Transverse colon (tissue), 4 donors: ENCODE results near the gene ZNF827. TPM values are rescaled to one million over a fixed set of nuclear protein-coding genes. Genes with fewer than 3 reads are reported as not detected.
A peak's percentile ranks its signal among the peaks of the same experiment; 100 is the strongest.

ENCODE experiments used
- DNase-seq: peaks from one replicate; pipeline ENCODE4 v3.0.0-alpha.2; 2019
- H3K27ac ChIP-seq, 4 donors: fragments of 200-600 bp; sonication (generic); 2 replicates each; pipeline ENCODE4 v1.5.1; 2016 to 2018; ENCODE audit warnings: inconsistent platforms in 4 of 4
- H3K27me3 ChIP-seq: fragments of 200-600 bp; sonication (generic); 2 replicates; pipeline ENCODE4 v1.5.1; 2017; ENCODE audit warnings: inconsistent platforms
- H3K36me3 ChIP-seq, 4 donors: fragments of 200-600 bp; sonication (generic); 2 replicates each; pipeline ENCODE4 v1.5.1; 2017 to 2019; ENCODE audit warnings: inconsistent platforms in 4 of 4
- H3K4me1 ChIP-seq, 4 donors: fragments of 200-600 bp; sonication (generic); 2 replicates each; pipeline ENCODE4 v1.5.1; 2017 to 2020; ENCODE audit warnings: inconsistent platforms in 4 of 4
- H3K4me3 ChIP-seq, 4 donors: fragments of 200-600 bp; sonication (generic); 1 replicate in 1 of 4; 2 replicates in 3 of 4; pipeline versions ENCODE4 v1.5.1 to v1.6.1; 2017 to 2019; ENCODE audit warnings: inconsistent platforms in 4 of 4
- H3K9me3 ChIP-seq, 2 donors: fragments of 200-600 bp; sonication (generic); 2 replicates each; pipeline ENCODE4 v1.5.1; 2017 to 2019; ENCODE audit warnings: inconsistent platforms in 2 of 2
- CTCF ChIP-seq, 5 experiments: fragments of 200-600 bp in 3 of 5; fragments of 450-650 bp in 2 of 5; sonication (generic) in 3 of 5; IDR thresholded peaks; 1 replicate in 2 of 5; 2 replicates in 3 of 5; pipeline ENCODE4 v1.5.1; 2016 to 2017; ENCODE audit warnings: antibody characterized with exemption in 5 of 5, inconsistent platforms in 3 of 5, mild to moderate bottlenecking in 2 of 5, moderate library complexity in 1 of 5
- EP300 ChIP-seq: sonication (generic); formaldehyde crosslinking; IDR thresholded peaks from one replicate; pipeline ENCODE4 v1.6.1; 2017; ENCODE audit warnings: antibody characterized with exemption, low read depth
- POLR2A ChIP-seq: fragments of 450-650 bp; IDR thresholded peaks from one replicate; pipeline ENCODE4 v1.6.1; 2016; ENCODE audit warnings: antibody characterized with exemption, mild to moderate bottlenecking, moderate library complexity
- POLR2AphosphoS5 ChIP-seq, 3 donors: sonication (generic); formaldehyde crosslinking; IDR thresholded peaks; one replicate each; pipeline ENCODE4 v1.6.1; 2016; ENCODE audit warnings: antibody characterized with exemption in 3 of 3
- WGBS, 2 donors: methylation state at CpG; one replicate each; pipeline ENCODE4 v1.1.5; 2018; ENCODE audit warnings: low coverage in 1 of 2; 5-methylcytosine and 5-hydroxymethylcytosine counted together
- in situ Hi-C, 4 donors: fragments of 200-750 bp; cut with MboI; loops; one replicate each; pipeline versions ENCODE4 v1.15.0 to v1.15.1; 2017; ENCODE audit warnings: low sequenced_read_pairs in 3 of 4, low pct_ligation_motif_present in 1 of 4, low pct_unique_long_range_greater_than_20kb in 1 of 4
- intact Hi-C: fragments of 100-400 bp; cut with DNase I; formaldehyde crosslinking; loops from one replicate; pipeline ENCODE4 v1.15.1; 2023; ENCODE audit warnings: low total_unique reads
- total RNA-seq, 4 donors: library from RNA; depleted of rRNA; stranded (reverse); fragments of >200 nt; gene quantifications; one replicate each; pipeline ENCODE4 v1.1.0, GENCODE V29; 2016

ZNF827 gene
- total RNA-seq, 4 donors from 2014 or later: 22.5 to 61.3 (median 29.2) TPM

- Histone ChIP-seq H3K9me3 (peaks cover 0 to 4% of the 10 kb centered on the region in 2 donors), H3K4me1 (no peaks in the 10 kb centered on the region), H3K36me3 (no peaks in the 10 kb centered on the region), H3K27ac (no peak overlapping the region), H3K4me3 (no peak overlapping the region), H3K27me3 (no peaks in the 10 kb centered on the region)
- intact Hi-C loops (no loop called here), in situ Hi-C loops (no loop called here)
- 56 to 64% methylated on average over 3 of the region's 3 CpGs for WGBS, 2 donors
- TF ChIP-seq CTCF (IDR thresholded peaks at IDR 0.05) (peak; percentile 63 to 72 (median 71)), POLR2A (no peak)
- peak; percentile 30 for DNase-seq
Measured at GRCh38 chr4:145956288-145956890, 17.8 kb upstream of the ZNF827 start.

DNA sequence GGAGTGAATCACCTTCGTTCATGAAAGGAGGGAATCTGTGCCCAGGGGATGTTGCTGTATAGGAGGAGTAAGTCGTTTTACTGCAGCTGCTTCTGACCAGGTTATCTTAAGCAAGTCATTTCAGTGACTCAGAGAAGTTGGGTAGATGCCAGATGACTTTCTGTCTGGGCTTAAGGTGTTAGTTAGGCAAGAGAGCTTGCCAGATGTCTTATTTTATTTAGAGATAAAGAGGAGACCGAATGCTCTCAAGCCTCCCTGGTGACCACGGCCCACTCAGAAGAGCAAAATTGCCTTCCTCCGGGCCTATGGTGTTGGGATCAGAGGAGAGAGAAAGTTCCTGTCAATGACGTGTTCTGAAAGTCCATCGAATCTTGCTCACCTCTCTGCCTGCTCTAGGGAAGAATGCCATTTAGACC, 16.3 kb upstream of the ZNF827 start:
- no peak overlapping the region for H3K27ac ChIP-seq
- H3K4me1 ChIP-seq: no peaks in the 10 kb centered on the region
- H3K27me3 ChIP-seq: no peaks in the 10 kb centered on the region
- intact Hi-C loops: no loop called here
- WGBS, 2 donors: 71 to 75% methylated on average over 1 to 7 of the region's 7 CpGs
- no peaks in the 10 kb centered on the region for H3K36me3 ChIP-seq
- in situ Hi-C loops: no loop called here
- DNase-seq: no peak
- no peak overlapping the region for H3K4me3 ChIP-seq
- peaks cover 0 to 4% of the 10 kb centered on the region in 2 donors for H3K9me3 ChIP-seq
- TF ChIP-seq POLR2A: no peak
- no peak for TF ChIP-seq POLR2AphosphoS5 (IDR thresholded peaks at IDR 0.05)
- TF ChIP-seq CTCF (IDR thresholded peaks at IDR 0.05): no peak
- TF ChIP-seq EP300: no peak

DNA sequence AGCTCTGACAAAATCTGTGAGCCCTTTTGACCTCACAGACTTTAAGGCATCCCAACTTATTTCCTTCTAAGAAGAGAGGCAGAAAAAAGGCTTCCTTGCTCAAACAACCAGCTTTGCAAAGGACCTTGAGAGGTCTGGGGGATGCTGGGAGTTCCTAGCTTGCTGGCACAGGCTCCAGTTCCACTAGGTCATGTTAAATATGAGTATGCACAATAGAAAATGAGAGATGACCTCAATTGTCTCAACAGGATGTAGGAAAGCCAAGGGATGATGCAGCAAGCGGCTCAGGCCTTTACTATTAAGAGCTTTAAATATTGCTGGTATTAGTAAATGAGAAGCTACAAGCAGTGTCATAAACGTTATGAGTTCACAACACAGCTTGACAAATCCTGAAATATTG, 13.3 kb upstream of the ZNF827 start:
- intact Hi-C loops (no loop called here), in situ Hi-C loops (no loop called here)
- TF ChIP-seq CTCF (IDR thresholded peaks at IDR 0.05) (no peak), POLR2A (no peak), POLR2AphosphoS5 (IDR thresholded peaks at IDR 0.05) (no peak), EP300 (no peak)
- Histone ChIP-seq H3K36me3 (no peaks in the 10 kb centered on the region), H3K4me3 (no peak overlapping the region), H3K4me1 (no peaks in the 10 kb centered on the region), H3K27me3 (no peaks in the 10 kb centered on the region), H3K9me3 (no peaks in the 10 kb centered on the region), H3K27ac (no peak overlapping the region)
- DNase-seq: no peak
- 14 to 66% methylated on average over 1 to 2 of the region's 2 CpGs for WGBS, 2 donors

- in situ Hi-C loops: no loop called here
Measured at GRCh38 chr4:145945431-145946155, 7.0 kb upstream of the ZNF827 start.

More at GRCh38 chr4:145945431-145946155, 7.0 kb upstream of the ZNF827 start:
- intact Hi-C loops: no loop called here
- WGBS, 2 donors: 67 to 87% methylated on average over 1 to 2 of the region's 2 CpGs
- H3K36me3 ChIP-seq: no peaks in the 10 kb centered on the region
- H3K4me3 ChIP-seq: no peak overlapping the region
- no peaks in the 10 kb centered on the region for H3K9me3 ChIP-seq
- no peak for DNase-seq
- H3K4me1 ChIP-seq: no peaks in the 10 kb centered on the region
- H3K27me3 ChIP-seq: no peaks in the 10 kb centered on the region
- no peak overlapping the region for H3K27ac ChIP-seq
- no peak for TF ChIP-seq EP300
- no peak for TF ChIP-seq POLR2AphosphoS5 (IDR thresholded peaks at IDR 0.05)
- TF ChIP-seq POLR2A: no peak
- TF ChIP-seq CTCF (IDR thresholded peaks at IDR 0.05): no peak
